Astrocyte (in vitro differentiated cells and primary cell): Measurements from ENCODE around the gene MATN3. TPM values are rescaled to one million over a fixed set of nuclear protein-coding genes. Genes with fewer than 3 reads are reported as not detected.
A peak's percentile ranks its signal among the peaks of the same experiment; 100 is the strongest.

Experiments
- DNase-seq: peaks from one replicate; pipeline ENCODE4 v3.0.0-alpha.2; 2010; ENCODE audit warnings: low read depth
- FAIRE-seq: peaks from 2 replicates; lab custom pipeline; 2011; peaks lifted over from hg19 to GRCh38; lab: Jason Lieb, UNC
- H2AFZ ChIP-seq: 2 replicates; pipeline ENCODE4 v1.6.0; 2012; ENCODE audit warnings: low read depth, low read length, inconsistent platforms
- H3K27ac ChIP-seq: 2 replicates; pipeline ENCODE4 v1.5.1; 2011; ENCODE audit warnings: low read depth, low read length, inconsistent platforms
- H3K27me3 ChIP-seq: 2 replicates; pipeline ENCODE4 v1.6.0; 2011; ENCODE audit warnings: low read length, inconsistent platforms; ENCODE audit not compliant: insufficient read depth
- H3K36me3 ChIP-seq: 2 replicates; pipeline ENCODE4 v1.5.1; 2011; ENCODE audit warnings: low read length, inconsistent platforms; ENCODE audit not compliant: insufficient read depth
- H3K4me1 ChIP-seq: 2 replicates; pipeline ENCODE4 v1.5.1; 2011; ENCODE audit warnings: low read length, inconsistent platforms; ENCODE audit not compliant: insufficient read depth
- H3K4me2 ChIP-seq: 2 replicates; pipeline ENCODE4 v1.6.0; 2012; ENCODE audit warnings: low read length, inconsistent platforms
- H3K4me3 ChIP-seq: 2 replicates; pipeline ENCODE4 v1.5.1; 2011; ENCODE audit warnings: low read depth, mild to moderate bottlenecking, low read length, inconsistent platforms; ENCODE audit not compliant: insufficient read depth
- H3K79me2 ChIP-seq: 2 replicates; pipeline ENCODE4 v1.6.0; 2012; ENCODE audit warnings: mild to moderate bottlenecking, low read length, inconsistent platforms; ENCODE audit not compliant: insufficient read depth
- H3K9ac ChIP-seq: 2 replicates; pipeline ENCODE4 v1.6.0; 2012; ENCODE audit warnings: mild to moderate bottlenecking, low read length, inconsistent platforms
- H3K9me3 ChIP-seq: 2 replicates; pipeline ENCODE4 v1.5.1; 2012; ENCODE audit warnings: low read depth, mild to moderate bottlenecking, low read length, inconsistent platforms; ENCODE audit not compliant: insufficient read depth
- H4K20me1 ChIP-seq: 2 replicates; pipeline ENCODE4 v1.6.0; 2012; ENCODE audit warnings: low read length, inconsistent platforms; ENCODE audit not compliant: insufficient read depth
- H3K27ac Mint-ChIP-seq: one replicate; pipeline ENCODE4 v1.8.0; 2021; ENCODE audit warnings: mild to moderate bottlenecking, mixed read lengths; ENCODE audit not compliant: unreplicated experiment
- H3K27me3 Mint-ChIP-seq: one replicate; pipeline ENCODE4 v1.8.0; 2021; ENCODE audit warnings: low read depth, mixed read lengths; ENCODE audit not compliant: unreplicated experiment
- H3K36me3 Mint-ChIP-seq: one replicate; pipeline ENCODE4 v1.8.0; 2021; ENCODE audit warnings: low read depth, mixed read lengths; ENCODE audit not compliant: unreplicated experiment
- H3K4me1 Mint-ChIP-seq: one replicate; pipeline ENCODE4 v1.8.0; 2021; ENCODE audit warnings: low read depth, mixed read lengths; ENCODE audit not compliant: unreplicated experiment
- H3K4me3 Mint-ChIP-seq: one replicate; pipeline ENCODE4 v1.8.0; 2021; ENCODE audit warnings: mild to moderate bottlenecking, moderate library complexity, mixed read lengths; ENCODE audit not compliant: unreplicated experiment
- H3K9me3 Mint-ChIP-seq: one replicate; pipeline ENCODE4 v1.8.0; 2021; ENCODE audit warnings: mild to moderate bottlenecking, mixed read lengths; ENCODE audit not compliant: unreplicated experiment
- EZH2 ChIP-seq: IDR thresholded peaks from 2 replicates; pipeline ENCODE4 v1.6.1; 2012; ENCODE audit warnings: mild to moderate bottlenecking, low read length, inconsistent platforms; ENCODE audit not compliant: insufficient read depth
- total RNA-seq: library from RNA; stranded (reverse); gene quantifications from 2 replicates; pipeline ENCODE4 v1.2.1, GENCODE V29; 2021
- TF ChIP-seq, protein P1 (sequence below): IDR thresholded peaks from 2 replicates; pipeline ENCODE4 v1.5.1; 2011; ENCODE audit warnings: low read depth, mild to moderate bottlenecking, inconsistent platforms, low read length, moderate library complexity; ENCODE audit not compliant: insufficient read depth

Gene MATN3
- total RNA-seq, 1 donor from 2014 or later = 13.3 TPM

DNA sequence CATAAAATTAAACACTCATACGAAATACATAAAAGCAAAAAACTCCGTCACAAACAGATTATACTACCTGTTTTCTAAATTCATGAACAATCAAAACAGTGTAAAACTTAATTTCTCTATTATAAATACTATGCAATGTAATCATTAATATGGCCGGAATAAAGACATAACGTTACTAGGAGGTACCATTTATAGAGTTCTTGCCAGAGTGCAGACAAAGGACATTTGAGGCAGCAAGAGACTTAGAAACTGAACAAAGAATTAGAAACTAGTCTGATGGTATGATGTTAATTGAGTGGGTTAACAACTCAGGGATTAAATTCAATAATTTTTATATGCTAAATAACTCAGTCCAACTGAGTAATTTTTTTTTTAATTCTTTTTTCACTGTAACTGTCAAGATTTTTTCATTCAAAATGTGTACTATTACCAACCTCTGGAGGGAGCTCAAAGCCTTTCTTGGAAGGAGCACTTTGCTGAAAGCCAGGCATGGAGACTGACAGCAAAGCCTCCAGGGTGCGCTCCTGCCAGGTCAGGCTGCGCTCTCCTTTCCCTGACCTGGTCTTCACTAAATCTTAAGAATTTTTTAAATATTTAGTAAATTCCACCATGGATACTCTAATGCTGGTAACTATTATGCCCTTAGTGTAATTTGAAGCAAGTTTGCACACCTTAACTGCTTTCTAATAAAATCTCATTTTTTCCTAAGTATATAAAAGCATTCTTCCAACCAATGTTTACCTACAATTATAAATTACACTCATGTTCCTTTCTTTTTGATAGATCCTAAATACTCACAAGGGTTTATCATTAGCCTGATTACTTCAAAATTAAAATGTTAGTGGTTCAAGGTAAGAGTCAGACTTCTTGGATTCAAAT, 56.7 kb downstream of the MATN3 start:
- Histone ChIP-seq H3K9me3 (no peaks in the 10 kb centered on the region), H3K27me3 (no peaks in the 10 kb centered on the region), H2AFZ (no peak overlapping the region), H3K79me2 (no peaks in the 10 kb centered on the region), H3K27ac (no peak overlapping the region), H3K4me3 (no peak overlapping the region), H3K36me3 (no peaks in the 10 kb centered on the region), H3K4me2 (no peak overlapping the region), H3K4me1 (no peaks in the 10 kb centered on the region), H4K20me1 (no peaks in the 10 kb centered on the region), H3K9ac (no peak overlapping the region)
- Mint-ChIP-seq H3K36me3 (no peaks in the 10 kb centered on the region), H3K9me3 (no peaks in the 10 kb centered on the region), H3K27ac (no peak overlapping the region), H3K27me3 (no peaks in the 10 kb centered on the region), H3K4me3 (no peak overlapping the region), H3K4me1 (no peaks in the 10 kb centered on the region)
- FAIRE-seq = peak; percentile 13
- DNase-seq = peak; percentile 44
- TF ChIP-seq, protein P1, sequence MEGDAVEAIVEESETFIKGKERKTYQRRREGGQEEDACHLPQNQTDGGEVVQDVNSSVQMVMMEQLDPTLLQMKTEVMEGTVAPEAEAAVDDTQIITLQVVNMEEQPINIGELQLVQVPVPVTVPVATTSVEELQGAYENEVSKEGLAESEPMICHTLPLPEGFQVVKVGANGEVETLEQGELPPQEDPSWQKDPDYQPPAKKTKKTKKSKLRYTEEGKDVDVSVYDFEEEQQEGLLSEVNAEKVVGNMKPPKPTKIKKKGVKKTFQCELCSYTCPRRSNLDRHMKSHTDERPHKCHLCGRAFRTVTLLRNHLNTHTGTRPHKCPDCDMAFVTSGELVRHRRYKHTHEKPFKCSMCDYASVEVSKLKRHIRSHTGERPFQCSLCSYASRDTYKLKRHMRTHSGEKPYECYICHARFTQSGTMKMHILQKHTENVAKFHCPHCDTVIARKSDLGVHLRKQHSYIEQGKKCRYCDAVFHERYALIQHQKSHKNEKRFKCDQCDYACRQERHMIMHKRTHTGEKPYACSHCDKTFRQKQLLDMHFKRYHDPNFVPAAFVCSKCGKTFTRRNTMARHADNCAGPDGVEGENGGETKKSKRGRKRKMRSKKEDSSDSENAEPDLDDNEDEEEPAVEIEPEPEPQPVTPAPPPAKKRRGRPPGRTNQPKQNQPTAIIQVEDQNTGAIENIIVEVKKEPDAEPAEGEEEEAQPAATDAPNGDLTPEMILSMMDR = peak; percentile 77
- TF ChIP-seq EZH2 = no peak

DNA sequence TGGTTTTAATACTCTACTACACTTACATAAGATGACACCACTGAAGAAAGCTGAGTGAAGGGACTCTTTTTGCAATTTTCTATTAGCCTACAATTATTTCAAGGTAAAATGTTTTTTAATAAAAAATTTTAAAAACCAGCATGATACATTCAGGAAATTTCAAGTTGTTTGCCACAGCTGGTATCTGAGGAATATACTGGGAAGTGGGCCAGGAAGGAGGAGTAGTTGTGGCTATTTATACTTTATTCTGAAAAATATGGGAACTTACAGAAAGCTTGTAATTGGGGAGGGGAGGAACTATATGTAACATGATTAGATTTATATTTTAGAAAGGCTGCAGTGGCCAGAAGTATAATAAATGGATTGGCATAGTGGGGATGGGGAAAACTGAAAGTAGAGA, 63.4 kb downstream of the MATN3 start:
- Mint-ChIP-seq H3K4me3 (no peak overlapping the region), H3K27ac (no peak overlapping the region), H3K9me3 (no peaks in the 10 kb centered on the region), H3K36me3 (peaks cover 7% of the 10 kb centered on the region), H3K4me1 (no peaks in the 10 kb centered on the region), H3K27me3 (no peaks in the 10 kb centered on the region)
- FAIRE-seq (no peak), DNase-seq (peak; percentile 48)
- Histone ChIP-seq H3K9ac (no peak overlapping the region), H3K27me3 (no peaks in the 10 kb centered on the region), H4K20me1 (no peaks in the 10 kb centered on the region), H2AFZ (no peak overlapping the region), H3K4me2 (no peak overlapping the region), H3K27ac (no peak overlapping the region), H3K4me1 (no peaks in the 10 kb centered on the region), H3K9me3 (no peaks in the 10 kb centered on the region), H3K36me3 (no peaks in the 10 kb centered on the region), H3K4me3 (no peak overlapping the region), H3K79me2 (no peaks in the 10 kb centered on the region)
- TF ChIP-seq, protein P1 = no peak
- no peak for TF ChIP-seq EZH2
